ENCODE results near the gene CASP14.

GRCh38 chr19:15015946-15016542 lies 33.2 kb upstream of the CASP14 start:
- no peak for TF ChIP-seq MAX (IDR thresholded peaks at IDR 0.05)
- TF ChIP-seq RAD21 (conservative IDR thresholded peaks at IDR 0.05 in 1 of 2, IDR thresholded peaks at IDR 0.05 in 1 of 2): no peak
- TF ChIP-seq POLR2A (IDR thresholded peaks at IDR 0.05; ENCODE audit: low read length): no peak
- no peak for TF ChIP-seq CTCF (IDR thresholded peaks at IDR 0.05)

Data from A549 (cell line).